Activated naive CD4-positive, alpha-beta T cell treated with anti-CD3 and anti-CD28 coated beads for 36 hours (primary cell): ENCODE results near the gene ABCC6. TPM values are rescaled to one million over a fixed set of nuclear protein-coding genes. Genes with fewer than 3 reads are reported as not detected.
"Not testable (repeated sequence)": the region's sequence is repeated elsewhere in the genome, so short reads cannot be mapped to it uniquely, and the experiment has no call there.

Experiments
- CTCF ChIA-PET: fragments of 350-600 bp; sonication (Branson Sonifier 250); formaldehyde crosslinking; loops from one replicate; lab custom pipeline; 2021; ENCODE audit warnings: antibody characterized with exemption; lab: Charles Lee
- DNase-seq: peaks from one replicate; pipeline ENCODE4 v3.0.0-alpha.2; 2020
- H3K27ac Mint-ChIP-seq: one replicate; pipeline ENCODE4 v1.8.0; 2021; ENCODE audit warnings: mild to moderate bottlenecking, mixed read lengths
- H3K27me3 Mint-ChIP-seq: one replicate; pipeline ENCODE4 v1.8.0; 2021; ENCODE audit warnings: low read depth, mixed read lengths
- H3K36me3 Mint-ChIP-seq: one replicate; pipeline ENCODE4 v1.8.0; 2021; ENCODE audit warnings: low read depth, mixed read lengths
- H3K4me1 Mint-ChIP-seq: one replicate; pipeline ENCODE4 v1.8.0; 2021; ENCODE audit warnings: low read depth, mixed read lengths
- H3K4me3 Mint-ChIP-seq: one replicate; pipeline ENCODE4 v1.8.0; 2021; ENCODE audit warnings: mild to moderate bottlenecking, moderate library complexity, mixed read lengths
- H3K9me3 Mint-ChIP-seq: one replicate; pipeline ENCODE4 v1.8.0; 2021; ENCODE audit warnings: mixed read lengths
- intact Hi-C: fragments of 100-400 bp; cut with micrococcal nuclease; formaldehyde crosslinking; loops from one replicate; pipeline ENCODE4 v1.15.1; 2023
- total RNA-seq, 2 experiments: library from RNA; stranded (reverse); gene quantifications; one replicate each; pipeline ENCODE4 v1.2.3, GENCODE V29; 2021

The ABCC6 gene
- total RNA-seq, 2 experiments from 2014 or later = not detected

DNA sequence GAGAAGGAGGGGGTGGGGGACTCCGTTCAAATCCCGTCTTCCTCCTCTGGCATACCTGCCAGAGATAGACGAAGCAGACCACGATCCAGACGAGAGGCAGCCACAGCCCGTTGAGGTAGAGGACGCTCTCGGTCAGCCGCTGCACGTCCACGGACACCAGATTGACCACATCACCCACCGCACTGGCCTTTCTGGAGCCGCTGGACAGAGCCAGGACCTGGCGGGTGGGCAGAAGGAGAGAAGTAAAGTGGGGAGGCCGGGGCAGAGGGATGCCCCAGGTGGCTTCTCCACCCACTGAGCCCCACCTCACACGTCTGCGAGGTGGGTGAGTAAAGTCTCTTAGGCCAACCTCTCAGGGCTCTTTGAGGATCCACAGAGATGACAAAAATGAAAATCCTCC, 25.3 kb downstream of the ABCC6 start:
- H3K27ac Mint-ChIP-seq = no peak overlapping the region
- no peak overlapping the region for H3K4me3 Mint-ChIP-seq
- CTCF ChIA-PET = no interaction called here
- no peaks in the 10 kb centered on the region for H3K9me3 Mint-ChIP-seq
- H3K36me3 Mint-ChIP-seq = no peaks in the 10 kb centered on the region
- no peaks in the 10 kb centered on the region for H3K27me3 Mint-ChIP-seq
- peaks cover 8% of the 10 kb centered on the region for H3K4me1 Mint-ChIP-seq
- DNase-seq = no peak
- intact Hi-C loops = loop anchor here (10.0 kb wide), 1 partner anchor 773 kb away; no protein-coding TSS in a partner anchor

DNA sequence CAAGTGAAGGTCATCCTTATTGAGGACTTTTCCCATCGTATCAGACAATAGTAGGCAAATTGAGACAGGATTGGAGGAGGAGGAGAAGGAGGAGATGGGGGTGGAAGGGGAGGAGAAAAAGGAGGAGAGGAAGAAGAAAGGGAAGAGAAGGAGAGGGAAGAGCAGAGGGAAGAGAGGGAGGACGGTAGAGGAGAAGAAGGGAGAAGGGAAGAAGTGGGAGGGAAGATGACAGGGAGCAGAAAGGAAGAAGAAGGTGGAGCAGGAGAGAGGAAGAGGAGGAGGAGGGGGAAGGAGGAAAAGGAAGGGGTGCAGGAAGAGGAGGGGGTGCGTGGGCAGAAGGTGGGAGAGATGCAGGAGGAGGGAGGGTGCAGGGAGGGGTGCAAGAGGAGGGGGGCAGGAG, 26.0 kb downstream of the ABCC6 start:
- H3K27ac Mint-ChIP-seq = no peak overlapping the region
- peaks cover 8% of the 10 kb centered on the region for H3K4me1 Mint-ChIP-seq
- no peaks in the 10 kb centered on the region for H3K9me3 Mint-ChIP-seq
- no peak for DNase-seq
- intact Hi-C loops = loop anchor here (10.0 kb wide), 1 partner anchor 773 kb away; no protein-coding TSS in a partner anchor
- CTCF ChIA-PET = no interaction called here
- no peak overlapping the region for H3K4me3 Mint-ChIP-seq
- H3K36me3 Mint-ChIP-seq = no peaks in the 10 kb centered on the region
- H3K27me3 Mint-ChIP-seq = no peaks in the 10 kb centered on the region

- H3K27ac Mint-ChIP-seq = no peak overlapping the region
- intact Hi-C loops = loop anchor here (10.0 kb wide), 1 partner anchor 771 kb away; no protein-coding TSS in a partner anchor
- H3K9me3 Mint-ChIP-seq = no peaks in the 10 kb centered on the region
- peaks cover 8% of the 10 kb centered on the region for H3K4me1 Mint-ChIP-seq
- H3K27me3 Mint-ChIP-seq = no peaks in the 10 kb centered on the region
- no peak overlapping the region for H3K4me3 Mint-ChIP-seq
- no peak for DNase-seq
- CTCF ChIA-PET = no interaction called here
- H3K36me3 Mint-ChIP-seq = no peaks in the 10 kb centered on the region
Observed at GRCh38 chr16:16196099-16196498, 27.2 kb downstream of the ABCC6 start.

DNA sequence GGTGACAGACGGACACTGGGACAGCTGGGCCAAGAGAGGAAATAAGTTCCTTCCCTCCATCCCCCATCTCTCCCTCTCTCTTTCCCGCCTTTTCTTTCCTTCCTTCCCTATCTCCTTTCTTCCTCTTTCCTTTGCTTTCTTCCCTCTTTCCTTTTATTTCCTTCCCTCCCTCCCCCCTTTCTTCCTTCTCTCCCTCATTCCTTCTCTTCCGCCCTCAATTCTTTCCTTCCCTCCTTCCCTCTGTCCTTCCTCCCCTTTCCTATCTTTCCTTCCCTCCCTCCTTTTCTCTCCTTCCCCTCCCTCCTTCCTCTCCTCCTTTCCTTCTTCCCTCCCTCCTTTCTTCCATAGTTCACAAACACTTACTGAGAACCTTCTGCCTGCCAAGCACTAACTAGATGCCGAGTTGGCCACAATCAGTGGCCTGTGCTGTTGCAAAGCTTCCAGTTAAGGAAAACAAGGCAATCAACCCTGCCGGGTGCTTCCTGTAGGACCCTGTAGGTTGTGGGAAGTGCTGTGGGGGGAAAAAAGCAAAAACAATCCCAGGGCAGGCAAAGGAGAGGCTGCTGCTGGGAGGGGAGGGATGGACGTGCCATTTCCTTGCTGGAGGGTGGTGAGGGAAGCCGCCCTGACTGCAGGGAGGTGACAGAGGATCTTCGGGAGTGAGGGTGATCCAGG, 31.7 kb downstream of the ABCC6 start:
- no peak overlapping the region for H3K4me3 Mint-ChIP-seq
- H3K4me1 Mint-ChIP-seq = no peaks in the 10 kb centered on the region
- peaks cover 2% of the 10 kb centered on the region for H3K27me3 Mint-ChIP-seq
- H3K36me3 Mint-ChIP-seq = no peaks in the 10 kb centered on the region
- no peaks in the 10 kb centered on the region for H3K9me3 Mint-ChIP-seq
- DNase-seq = no peak
- CTCF ChIA-PET = no interaction called here
- intact Hi-C loops = loop anchor here (10.0 kb wide), 1 partner anchor 767 kb away; no protein-coding TSS in a partner anchor
- no peak overlapping the region for H3K27ac Mint-ChIP-seq

DNA sequence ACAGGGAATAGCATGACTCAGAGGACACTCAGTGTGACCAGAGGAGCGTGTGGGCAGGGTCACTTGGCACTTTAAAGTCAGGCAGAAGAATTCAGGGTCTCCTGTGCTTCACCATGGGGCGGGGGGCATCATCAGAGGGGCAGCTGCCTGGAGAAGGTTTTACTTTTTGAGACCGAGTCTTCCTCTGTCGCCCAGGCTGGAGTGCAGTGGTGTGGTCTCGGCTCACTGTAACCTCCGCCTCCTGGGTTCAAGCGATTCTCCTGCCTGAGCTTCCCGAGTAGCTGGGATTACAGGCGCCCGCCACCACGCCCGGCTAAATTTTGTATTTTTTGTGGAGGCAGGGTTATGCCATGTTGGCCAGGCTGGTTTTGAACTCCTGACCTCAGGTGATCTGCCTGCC, 32.3 kb downstream of the ABCC6 start:
- H3K27ac Mint-ChIP-seq, H3K36me3 Mint-ChIP-seq, H3K27me3 Mint-ChIP-seq, H3K9me3 Mint-ChIP-seq, DNase-seq, H3K4me1 Mint-ChIP-seq, H3K4me3 Mint-ChIP-seq: not testable (repeated sequence)
- CTCF ChIA-PET = interaction anchor here (1.1 kb wide), 1 partner anchor 13 kb away, joined by 3 read pairs; no protein-coding TSS in a partner anchor
- intact Hi-C loops = loop anchor here (10.0 kb wide), 1 partner anchor 766 kb away; no protein-coding TSS in a partner anchor

DNA sequence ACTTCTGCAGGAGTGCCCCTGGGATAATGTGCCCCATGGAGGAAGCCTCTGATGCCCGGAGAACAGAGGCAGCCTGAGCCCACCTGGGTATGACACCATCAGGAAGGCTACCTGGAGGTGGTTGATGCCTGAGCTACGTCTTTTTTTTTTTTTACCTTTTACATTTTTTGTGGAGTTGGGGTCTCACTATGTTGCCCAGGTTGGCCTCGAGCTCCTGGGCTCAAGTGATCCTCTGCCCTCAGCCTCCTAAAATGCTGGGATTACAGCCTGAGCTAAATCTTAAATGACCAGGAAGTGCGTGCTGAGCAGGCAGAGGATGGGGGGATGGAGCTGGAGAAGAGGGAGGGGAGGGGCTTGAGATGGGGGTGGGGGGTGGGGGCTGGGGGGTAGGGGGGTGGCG, 32.7 kb downstream of the ABCC6 start:
- no peaks in the 10 kb centered on the region for H3K36me3 Mint-ChIP-seq
- no peak overlapping the region for H3K4me3 Mint-ChIP-seq
- H3K4me1 Mint-ChIP-seq = no peaks in the 10 kb centered on the region
- intact Hi-C loops = loop anchor here (10.0 kb wide), 1 partner anchor 766 kb away; no protein-coding TSS in a partner anchor
- CTCF ChIA-PET = interaction anchor here (1.1 kb wide), 1 partner anchor 13 kb away, joined by 3 read pairs; no protein-coding TSS in a partner anchor
- no peak for DNase-seq
- H3K9me3 Mint-ChIP-seq = no peaks in the 10 kb centered on the region
- H3K27ac Mint-ChIP-seq = no peak overlapping the region
- H3K27me3 Mint-ChIP-seq = peaks cover 2% of the 10 kb centered on the region

DNA sequence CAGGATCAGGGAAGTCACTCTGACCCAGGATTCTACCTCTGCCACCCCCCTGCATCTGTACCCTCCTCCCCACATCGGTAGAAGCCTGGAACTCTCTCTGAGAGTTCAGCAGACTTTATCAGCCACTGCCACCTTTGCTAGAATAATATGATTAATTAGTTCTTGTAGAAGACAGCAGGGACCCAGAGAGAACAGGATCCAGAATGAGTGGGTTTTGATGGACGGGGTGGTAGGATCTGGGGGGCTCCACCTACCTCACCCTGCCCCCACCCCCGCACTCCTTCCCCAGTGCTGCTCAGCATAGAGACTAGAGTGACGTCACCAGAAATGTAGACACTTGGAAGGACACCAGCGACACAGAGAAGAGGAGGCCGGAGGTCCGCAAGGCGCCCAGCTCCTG, 33.5 kb downstream of the ABCC6 start:
- no peak for DNase-seq
- intact Hi-C loops = loop anchor here (10.0 kb wide), 1 partner anchor 765 kb away; no protein-coding TSS in a partner anchor
- CTCF ChIA-PET = no interaction called here
- no peaks in the 10 kb centered on the region for H3K9me3 Mint-ChIP-seq
- no peaks in the 10 kb centered on the region for H3K4me1 Mint-ChIP-seq
- H3K36me3 Mint-ChIP-seq = no peaks in the 10 kb centered on the region
- no peak overlapping the region for H3K27ac Mint-ChIP-seq
- H3K4me3 Mint-ChIP-seq = no peak overlapping the region
- peaks cover 2% of the 10 kb centered on the region for H3K27me3 Mint-ChIP-seq

GRCh38 chr16:16188827-16189226, 34.5 kb downstream of the ABCC6 start:
- CTCF ChIA-PET = no interaction called here
- no peak overlapping the region for H3K27ac Mint-ChIP-seq
- no peak overlapping the region for H3K4me3 Mint-ChIP-seq
- no peaks in the 10 kb centered on the region for H3K4me1 Mint-ChIP-seq
- no peaks in the 10 kb centered on the region for H3K9me3 Mint-ChIP-seq
- H3K27me3 Mint-ChIP-seq = peaks cover 2% of the 10 kb centered on the region
- H3K36me3 Mint-ChIP-seq = no peaks in the 10 kb centered on the region
- intact Hi-C loops = no loop called here
- no peak for DNase-seq

DNA sequence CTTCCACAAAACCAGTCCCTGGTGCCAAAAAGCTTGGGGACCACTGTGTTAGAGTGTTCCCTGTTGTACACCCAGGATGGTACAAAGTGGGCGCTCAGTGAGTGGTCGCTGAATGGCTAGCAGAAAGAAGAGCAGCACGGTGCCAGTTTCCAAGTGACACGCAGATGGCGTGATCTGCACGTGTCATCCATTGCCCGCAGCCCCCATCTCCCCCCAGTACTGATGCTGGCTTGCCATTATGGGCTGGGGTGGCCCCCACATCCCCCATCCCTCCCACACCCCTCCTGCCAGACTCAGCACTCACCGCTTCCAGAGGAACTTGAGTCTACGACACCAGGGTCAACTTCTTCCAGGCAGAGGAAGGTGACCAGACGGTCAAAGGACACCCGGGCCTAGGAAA, 36.5 kb downstream of the ABCC6 start:
- no peak overlapping the region for H3K27ac Mint-ChIP-seq
- no peak overlapping the region for H3K4me3 Mint-ChIP-seq
- no peak for DNase-seq
- H3K27me3 Mint-ChIP-seq = peaks cover 2% of the 10 kb centered on the region
- CTCF ChIA-PET = interaction anchor here (0.6 to 1.0 kb wide), 3 partner anchors 13 to 17 kb away, joined by 3 to 4 read pairs (median 4); no protein-coding TSS in a partner anchor
- no peaks in the 10 kb centered on the region for H3K4me1 Mint-ChIP-seq
- H3K9me3 Mint-ChIP-seq = no peaks in the 10 kb centered on the region
- intact Hi-C loops = no loop called here
- H3K36me3 Mint-ChIP-seq = no peaks in the 10 kb centered on the region

DNA sequence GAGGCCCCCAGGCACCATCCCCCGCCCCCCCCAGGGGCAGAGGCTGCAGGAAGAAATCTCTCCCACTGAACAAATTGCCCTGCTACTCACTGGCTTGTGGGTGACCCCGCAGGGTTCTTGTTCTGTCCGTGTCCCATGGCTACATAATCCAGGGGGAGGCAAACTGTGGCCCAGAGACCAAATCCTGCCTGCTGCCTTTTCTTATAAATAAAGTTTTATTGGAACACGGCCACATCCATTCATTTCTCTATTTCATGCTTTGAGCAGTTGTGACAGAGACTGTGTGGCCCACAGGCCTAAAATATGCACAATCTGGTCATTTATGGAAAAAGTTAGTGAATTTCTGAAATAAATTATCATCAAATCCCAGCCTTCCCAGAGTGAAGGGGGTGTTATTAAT, 38.2 kb downstream of the ABCC6 start:
- Mint-ChIP-seq H3K4me3 (no peak overlapping the region), H3K27ac (no peak overlapping the region)
- intact Hi-C loops = no loop called here

DNA sequence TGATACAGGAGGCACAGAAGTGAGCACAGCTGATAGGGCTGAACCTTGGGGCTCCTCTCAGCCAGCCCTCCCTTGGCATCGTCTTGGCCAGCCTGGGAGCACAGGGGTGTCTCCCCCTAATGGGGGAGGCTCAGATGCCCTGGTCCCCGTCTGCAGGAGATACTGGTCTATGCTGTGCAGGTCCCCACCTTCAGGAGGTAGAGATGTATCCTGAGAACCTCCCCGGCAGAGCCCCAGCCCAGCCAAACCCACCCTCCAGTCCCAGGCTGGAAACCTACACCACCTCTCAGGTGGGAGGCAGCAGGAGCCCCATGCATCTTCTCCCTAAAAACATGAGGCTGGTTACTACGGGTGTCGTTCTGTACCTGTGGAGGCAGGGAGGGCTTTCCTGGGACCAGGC, 38.7 kb downstream of the ABCC6 start:
- no peak overlapping the region for H3K4me3 Mint-ChIP-seq
- no peak for DNase-seq
- no peaks in the 10 kb centered on the region for H3K4me1 Mint-ChIP-seq
- H3K27ac Mint-ChIP-seq = no peak overlapping the region
- H3K36me3 Mint-ChIP-seq = no peaks in the 10 kb centered on the region
- H3K9me3 Mint-ChIP-seq = no peaks in the 10 kb centered on the region
- intact Hi-C loops = no loop called here
- H3K27me3 Mint-ChIP-seq = no peaks in the 10 kb centered on the region
- CTCF ChIA-PET = interaction anchor here (0.6 to 0.7 kb wide), 2 partner anchors 10 to 15 kb away, joined by 3 to 4 read pairs; no protein-coding TSS in a partner anchor

More for the DNA sequence above, 38.2 kb downstream of the ABCC6 start:
- DNase-seq = no peak
- Mint-ChIP-seq H3K9me3 (no peaks in the 10 kb centered on the region), H3K4me1 (no peaks in the 10 kb centered on the region), H3K27me3 (no peaks in the 10 kb centered on the region), H3K36me3 (no peaks in the 10 kb centered on the region)
- CTCF ChIA-PET = no interaction called here

DNA sequence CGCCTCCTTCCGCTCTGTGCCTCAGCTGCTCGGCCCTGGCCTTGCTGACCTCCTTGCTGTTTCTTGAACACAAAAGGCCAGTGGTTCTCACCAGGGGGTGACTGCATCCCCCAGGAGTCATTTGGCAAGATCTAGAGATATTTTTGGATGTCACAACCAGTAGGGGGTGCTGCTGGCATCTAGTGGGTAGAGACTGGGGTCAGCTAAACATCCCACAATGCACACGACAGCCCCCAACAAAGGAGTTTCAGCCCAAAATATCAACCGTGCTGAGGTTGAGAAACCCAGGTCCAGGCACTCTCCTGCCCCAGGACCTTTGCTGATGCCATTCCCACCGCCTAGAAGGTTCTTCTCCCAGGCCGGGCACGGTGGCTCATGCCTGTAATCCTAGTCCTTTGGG, 39.7 kb downstream of the ABCC6 start:
- H3K27ac Mint-ChIP-seq = no peak overlapping the region
- no peaks in the 10 kb centered on the region for H3K36me3 Mint-ChIP-seq
- CTCF ChIA-PET = no interaction called here
- no peak for DNase-seq
- no peak overlapping the region for H3K4me3 Mint-ChIP-seq
- no peaks in the 10 kb centered on the region for H3K27me3 Mint-ChIP-seq
- intact Hi-C loops = no loop called here
- H3K9me3 Mint-ChIP-seq = no peaks in the 10 kb centered on the region
- H3K4me1 Mint-ChIP-seq = no peaks in the 10 kb centered on the region

DNA sequence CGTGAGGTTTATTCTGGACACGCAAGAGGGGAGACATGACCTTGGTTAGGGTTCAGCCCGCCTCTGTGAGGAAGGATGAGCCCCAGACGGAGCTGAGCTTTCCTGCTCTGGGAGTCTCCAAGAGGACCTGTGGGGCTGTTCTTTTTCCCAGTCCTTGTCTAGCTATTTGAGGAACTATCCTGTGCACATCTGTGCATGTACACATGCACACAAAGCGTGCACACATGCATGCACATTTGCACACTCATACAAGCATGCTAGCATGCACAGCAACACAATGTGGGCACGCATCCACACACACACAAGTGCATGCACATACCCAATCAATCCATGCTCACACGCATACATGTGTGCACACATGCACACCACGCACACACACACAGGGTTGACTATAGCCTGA, 40.4 kb downstream of the ABCC6 start:
- intact Hi-C loops = no loop called here
- H3K4me3 Mint-ChIP-seq = no peak overlapping the region
- no peak overlapping the region for H3K27ac Mint-ChIP-seq
- DNase-seq = no peak
- H3K36me3 Mint-ChIP-seq = no peaks in the 10 kb centered on the region
- no peaks in the 10 kb centered on the region for H3K9me3 Mint-ChIP-seq
- no peaks in the 10 kb centered on the region for H3K4me1 Mint-ChIP-seq
- CTCF ChIA-PET = no interaction called here
- H3K27me3 Mint-ChIP-seq = no peaks in the 10 kb centered on the region
